Raji (cell line): ENCODE measurements around the gene GOT2.

Source experiments
- POLR2A ChIP-seq: IDR thresholded peaks from 2 replicates; pipeline ENCODE4 v1.6.1; 2011; ENCODE audit warnings: low read depth, low read length, control low read depth; ENCODE audit not compliant: insufficient read depth

Gene GOT2

DNA sequence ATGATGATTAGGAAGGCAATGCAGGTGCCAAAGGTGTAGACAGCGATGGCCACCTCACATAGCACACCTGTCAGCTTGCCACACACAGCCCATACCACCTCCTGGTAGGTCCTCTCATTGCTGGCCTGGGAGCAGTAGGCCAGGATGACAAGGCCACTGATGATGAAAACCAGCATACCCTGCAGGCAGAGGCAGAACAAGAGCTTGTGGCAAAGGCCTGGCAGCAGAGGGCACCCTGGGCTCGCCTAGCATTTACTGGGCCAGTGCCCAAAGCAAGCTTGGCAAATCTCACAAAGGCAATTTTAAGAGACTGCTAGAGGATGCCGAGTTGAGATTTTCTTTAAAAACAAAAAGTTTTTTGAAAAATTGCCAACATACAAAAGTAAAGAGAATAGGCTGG lies 55.4 kb downstream of the GOT2 start:
- no peak for TF ChIP-seq POLR2A

DNA sequence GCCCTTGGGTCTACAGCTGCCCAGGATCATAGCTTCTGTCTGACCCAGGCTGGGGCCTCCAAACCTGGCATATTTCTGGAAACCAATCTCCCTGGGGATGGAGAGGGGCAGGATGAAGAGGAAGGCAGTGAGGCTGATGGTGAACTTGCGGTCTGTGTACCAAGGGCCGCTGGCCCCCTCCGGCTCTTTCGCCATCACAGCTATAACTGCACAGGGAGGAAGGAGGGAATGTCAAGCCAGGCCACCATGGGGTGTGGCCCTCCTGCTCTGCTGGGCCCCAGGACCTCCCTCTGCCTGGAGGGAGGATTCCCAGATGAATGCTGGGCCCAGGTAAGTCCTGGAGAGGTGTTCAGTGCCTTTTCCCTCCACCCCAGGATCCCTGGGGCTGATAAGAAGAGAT lies 55.8 kb downstream of the GOT2 start:
- TF ChIP-seq POLR2A: no peak

DNA sequence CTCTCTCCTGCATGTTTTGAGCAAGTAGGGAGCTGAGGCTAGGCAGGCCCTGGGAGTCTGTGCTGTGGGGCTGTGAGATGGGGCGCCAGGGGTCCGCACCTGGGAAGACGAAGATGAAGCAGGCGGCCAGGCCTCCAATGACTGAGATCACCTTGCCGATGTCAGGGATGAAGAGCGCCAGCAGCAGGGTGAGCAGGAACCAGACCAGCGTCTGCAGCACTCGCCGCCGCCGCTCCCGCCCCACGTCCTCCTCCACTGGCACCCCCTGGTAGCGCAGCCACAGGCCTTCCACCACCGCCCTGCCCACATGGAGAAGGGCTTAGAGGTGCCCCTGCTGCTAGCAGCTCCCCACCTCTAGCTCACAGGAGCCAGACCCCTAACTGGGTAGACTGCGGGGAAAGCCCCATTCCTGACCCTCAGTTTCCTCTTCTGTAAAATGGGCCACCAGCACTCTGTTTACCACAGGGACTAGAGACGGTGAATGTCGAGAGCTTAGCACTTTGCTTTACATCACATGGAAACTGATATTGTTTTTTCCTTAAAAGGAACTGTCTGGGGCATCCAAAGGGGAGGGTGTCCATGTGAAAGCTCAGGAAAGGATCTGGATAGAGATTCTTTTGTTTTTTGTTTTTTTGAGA lies 63.1 kb downstream of the GOT2 start:
- no peak for TF ChIP-seq POLR2A

DNA sequence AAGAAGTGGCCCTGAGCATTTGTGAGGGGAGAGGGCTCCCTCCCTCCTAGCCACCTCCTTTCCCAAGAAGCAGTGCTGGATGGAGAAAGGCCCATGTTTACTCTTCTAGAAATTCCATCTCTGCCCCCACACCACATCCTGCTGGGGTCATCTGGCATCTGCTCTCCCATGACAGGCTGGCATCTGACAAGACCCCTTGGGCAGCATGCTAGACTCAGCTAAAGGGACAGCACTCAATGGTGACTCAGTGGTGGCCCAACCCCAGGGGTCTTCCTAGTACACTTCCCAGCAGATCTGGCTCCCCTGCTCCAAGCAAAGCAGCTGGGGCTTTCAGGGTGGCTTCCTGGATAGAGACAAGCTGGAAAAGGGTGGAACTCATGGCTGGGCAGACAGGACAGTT lies 63.9 kb downstream of the GOT2 start:
- no peak for TF ChIP-seq POLR2A

DNA sequence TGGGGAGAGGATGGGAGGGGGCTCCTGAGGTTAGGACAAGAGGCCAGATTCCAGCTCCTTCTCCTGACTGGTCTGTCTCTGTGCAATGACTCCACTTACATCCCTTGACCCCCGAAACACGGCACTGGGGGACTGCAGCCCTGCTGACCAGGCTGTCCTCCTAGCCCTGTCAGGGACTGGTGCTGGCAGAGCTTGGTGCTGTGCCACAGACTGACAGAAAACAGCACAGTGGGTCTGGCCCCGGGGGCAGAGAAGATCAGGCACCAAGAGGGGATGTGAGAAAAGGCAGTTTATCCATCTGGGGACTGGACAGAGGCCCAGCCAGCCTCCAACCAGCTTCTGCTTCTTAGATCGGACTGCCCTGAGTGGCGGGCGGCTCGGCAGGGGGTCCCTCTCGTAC lies 68.9 kb downstream of the GOT2 start:
- no peak for TF ChIP-seq POLR2A

DNA sequence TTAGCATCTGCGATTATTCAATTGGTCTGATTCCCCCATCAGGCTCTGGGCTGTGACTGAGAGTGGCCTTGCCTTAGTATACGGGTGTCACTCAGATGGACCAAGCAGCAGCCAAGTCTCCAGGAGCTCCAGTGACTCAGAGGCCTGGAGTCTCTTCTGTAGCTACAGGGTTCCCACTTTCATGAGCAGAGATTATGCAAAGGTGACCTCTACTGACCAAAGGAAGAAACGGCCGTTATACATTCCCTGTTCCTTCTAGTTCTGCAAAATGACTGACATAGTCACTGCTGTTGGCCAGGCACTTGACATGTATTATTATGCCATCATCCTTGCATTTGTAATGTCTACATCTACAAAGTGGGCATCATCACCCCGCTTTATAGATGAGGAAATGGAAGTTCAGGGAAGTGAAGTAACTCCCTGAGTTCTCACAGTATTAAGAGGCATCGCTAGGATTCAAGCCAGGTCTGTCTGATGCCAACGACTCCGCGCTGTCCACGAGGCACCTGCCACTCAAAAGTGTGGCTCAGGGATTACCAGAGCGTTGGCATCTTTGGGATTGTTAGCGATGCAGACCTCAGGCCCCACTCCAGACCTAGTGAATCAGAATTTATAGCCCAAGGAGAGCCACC lies 72.8 kb downstream of the GOT2 start:
- TF ChIP-seq POLR2A: no peak

DNA sequence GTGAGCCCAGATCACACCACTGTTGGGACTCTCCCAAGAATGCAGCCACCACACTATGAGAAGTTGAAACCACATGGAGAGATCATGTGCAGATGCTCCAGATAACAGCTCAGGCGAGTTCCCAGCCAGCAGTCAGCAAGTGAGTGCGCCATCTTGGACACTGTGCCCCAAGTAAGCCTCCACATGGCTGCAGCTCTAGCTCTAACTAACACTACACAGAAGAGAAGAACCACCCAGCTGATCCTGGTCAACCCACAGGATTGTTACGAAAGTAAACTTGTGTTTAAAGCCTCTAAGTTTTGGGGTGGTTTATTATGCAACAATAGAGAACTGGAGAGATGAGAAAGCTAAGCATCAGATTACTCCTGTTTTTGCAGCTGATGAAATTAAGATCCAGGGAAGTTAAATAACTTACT lies 75.3 kb downstream of the GOT2 start:
- TF ChIP-seq POLR2A: no peak
